NT2/D1 (cell line): Measurements from ENCODE around the gene SLC66A1.

Experiments used
- SUZ12 ChIP-seq: IDR thresholded peaks from 2 replicates; pipeline ENCODE4 v1.6.1; 2011; ENCODE audit not compliant: insufficient read length, insufficient read depth; ENCODE audit errors: extremely low read depth
- YY1 ChIP-seq: IDR thresholded peaks from 2 replicates; pipeline ENCODE4 v1.6.1; 2011; ENCODE audit not compliant: insufficient read length, insufficient read depth

DNA sequence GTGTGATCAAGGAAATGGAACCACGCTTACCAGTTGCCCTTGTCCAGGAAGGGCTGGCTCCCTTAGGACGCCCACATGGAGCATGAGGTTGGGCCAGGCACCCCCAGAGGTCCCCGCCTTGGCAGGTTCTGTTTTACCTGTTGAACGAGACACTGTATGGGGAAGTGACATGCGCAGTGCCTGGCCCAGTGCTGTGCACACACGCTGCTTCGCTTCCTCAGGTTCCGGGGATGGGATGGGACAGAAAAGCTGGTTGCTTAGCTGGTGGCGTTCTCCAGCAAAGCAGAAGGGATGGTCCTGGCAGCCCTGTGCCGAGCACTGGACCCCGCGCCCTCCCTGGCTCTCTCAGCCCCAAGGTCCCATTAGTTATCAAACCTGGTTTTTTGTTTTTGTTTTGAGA, 20.7 kb downstream of the SLC66A1 start:
- TF ChIP-seq SUZ12 (no peak), YY1 (no peak)
